Panc1 (cell line): ENCODE results near the gene GRIN1.

Source experiments
- CTCF ChIP-seq: fragments of 450-650 bp; IDR thresholded peaks from 2 replicates; pipeline ENCODE4 v1.5.1; 2017; ENCODE audit warnings: mild to moderate bottlenecking
- TCF7L2 ChIP-seq: IDR thresholded peaks from 2 replicates; pipeline ENCODE4 v1.6.1; 2011; ENCODE audit warnings: mild to moderate bottlenecking, low read depth, low read length, inconsistent platforms

DNA sequence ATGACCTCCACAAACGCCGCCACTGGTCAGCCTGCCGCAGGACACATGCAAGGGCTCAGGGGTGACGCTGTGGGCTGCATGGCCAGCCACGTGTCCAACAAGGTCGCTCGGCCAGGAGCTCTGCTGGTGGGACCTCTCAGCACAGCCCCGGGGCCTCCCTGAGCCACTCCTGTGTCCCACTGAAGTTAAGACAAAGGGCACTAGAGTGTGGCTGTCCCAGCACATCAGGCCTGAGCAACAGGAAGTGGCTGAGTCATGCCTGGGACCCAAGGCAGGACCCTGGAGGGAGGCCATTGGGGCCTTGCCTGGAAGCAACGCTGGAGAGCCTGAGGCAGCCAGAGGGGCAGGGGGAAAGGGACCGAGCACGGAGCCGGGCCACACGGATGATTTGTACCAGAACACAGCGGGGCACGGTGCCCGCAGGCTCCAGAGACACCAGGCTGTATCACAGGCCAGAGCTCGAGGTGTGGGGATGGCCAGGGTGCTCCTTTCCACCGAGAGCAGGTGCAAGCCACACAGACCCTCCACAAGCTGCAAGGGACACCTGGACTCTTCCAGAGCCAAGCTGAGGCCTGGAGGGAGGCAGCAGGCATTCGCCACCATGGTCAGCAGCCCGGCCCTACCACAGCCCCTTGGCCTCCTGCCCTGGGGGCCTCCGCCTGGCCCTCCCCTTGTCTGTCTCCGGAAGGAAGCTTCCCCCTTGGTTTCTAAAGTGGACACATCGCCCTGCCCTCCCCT lies 39.4 kb downstream of the GRIN1 start:
- TF ChIP-seq CTCF (no peak), TCF7L2 (no peak)
